Measurements from ENCODE around the gene SLC2A3. TPM values are rescaled to one million over a fixed set of nuclear protein-coding genes. Genes with fewer than 3 reads are reported as not detected.
"Not testable (repeated sequence)": the region's sequence is repeated elsewhere in the genome, so short reads cannot be mapped to it uniquely, and the experiment has no call there.

Gene SLC2A3
- total RNA-seq, 4 donors from 2014 or later, result 8.2 to 64.1 (median 48.0) TPM

DNA sequence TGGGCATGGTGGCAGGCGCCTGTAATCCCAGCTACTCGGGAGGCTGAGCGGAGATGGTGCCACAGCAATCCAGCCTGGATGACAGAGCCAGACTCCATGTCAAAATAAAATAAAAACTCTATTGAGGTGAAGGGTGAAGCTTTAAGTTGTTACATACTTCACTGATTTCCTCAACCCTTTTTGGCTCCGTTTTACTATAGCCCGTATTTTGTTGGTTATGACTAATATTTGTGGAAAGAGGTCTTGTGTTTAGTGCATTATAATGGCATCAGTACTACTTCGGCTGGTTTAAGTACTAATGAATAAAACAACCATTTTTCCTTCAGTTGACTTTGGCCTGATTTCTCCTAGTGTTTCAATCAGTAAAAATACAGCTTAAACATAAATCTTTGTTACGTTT lies 36.2 kb downstream of the SLC2A3 start:
- intact Hi-C loops (cut with DNase I; ENCODE audit: low total_unique reads), result no loop called here
- no peaks in the 10 kb centered on the region for H3K4me1 ChIP-seq
- H3K4me3 ChIP-seq, result no peak overlapping the region
- DNase-seq, result no peak
- no peak overlapping the region for H3K27ac ChIP-seq
- no peaks in the 10 kb centered on the region for H3K36me3 ChIP-seq
- TF ChIP-seq, protein P1, sequence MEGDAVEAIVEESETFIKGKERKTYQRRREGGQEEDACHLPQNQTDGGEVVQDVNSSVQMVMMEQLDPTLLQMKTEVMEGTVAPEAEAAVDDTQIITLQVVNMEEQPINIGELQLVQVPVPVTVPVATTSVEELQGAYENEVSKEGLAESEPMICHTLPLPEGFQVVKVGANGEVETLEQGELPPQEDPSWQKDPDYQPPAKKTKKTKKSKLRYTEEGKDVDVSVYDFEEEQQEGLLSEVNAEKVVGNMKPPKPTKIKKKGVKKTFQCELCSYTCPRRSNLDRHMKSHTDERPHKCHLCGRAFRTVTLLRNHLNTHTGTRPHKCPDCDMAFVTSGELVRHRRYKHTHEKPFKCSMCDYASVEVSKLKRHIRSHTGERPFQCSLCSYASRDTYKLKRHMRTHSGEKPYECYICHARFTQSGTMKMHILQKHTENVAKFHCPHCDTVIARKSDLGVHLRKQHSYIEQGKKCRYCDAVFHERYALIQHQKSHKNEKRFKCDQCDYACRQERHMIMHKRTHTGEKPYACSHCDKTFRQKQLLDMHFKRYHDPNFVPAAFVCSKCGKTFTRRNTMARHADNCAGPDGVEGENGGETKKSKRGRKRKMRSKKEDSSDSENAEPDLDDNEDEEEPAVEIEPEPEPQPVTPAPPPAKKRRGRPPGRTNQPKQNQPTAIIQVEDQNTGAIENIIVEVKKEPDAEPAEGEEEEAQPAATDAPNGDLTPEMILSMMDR (IDR thresholded peaks at IDR 0.05), result no peak
- no peak for TF ChIP-seq POLR2A (IDR thresholded peaks at IDR 0.05)
- H3K9me3 ChIP-seq, result no peaks in the 10 kb centered on the region
- H3K27me3 ChIP-seq, result no peaks in the 10 kb centered on the region

DNA sequence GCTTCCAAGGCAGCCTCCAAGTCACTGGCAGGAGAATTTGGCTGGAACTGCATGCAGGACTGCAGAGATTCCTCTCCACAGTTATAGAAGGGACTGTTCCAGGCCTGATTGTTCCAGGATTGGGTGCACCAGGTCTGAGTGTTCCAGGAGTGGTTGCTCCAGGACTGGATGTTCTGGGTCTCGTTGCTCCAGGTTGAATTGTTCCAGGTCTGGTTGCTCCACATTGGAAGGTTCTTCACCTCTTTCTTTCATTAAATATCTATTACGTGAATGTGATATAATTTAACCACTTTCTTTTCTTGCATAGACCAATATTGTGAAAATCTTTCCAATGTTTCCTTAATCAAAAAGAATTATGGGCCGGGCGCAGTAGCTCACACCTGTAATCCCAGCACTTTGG lies 39.3 kb downstream of the SLC2A3 start:
- H3K36me3 ChIP-seq; H3K4me3 ChIP-seq; H3K27me3 ChIP-seq; H3K4me1 ChIP-seq; intact Hi-C loops (cut with DNase I; ENCODE audit: low total_unique reads); H3K27ac ChIP-seq; H3K9me3 ChIP-seq; DNase-seq: not testable (repeated sequence)

DNA sequence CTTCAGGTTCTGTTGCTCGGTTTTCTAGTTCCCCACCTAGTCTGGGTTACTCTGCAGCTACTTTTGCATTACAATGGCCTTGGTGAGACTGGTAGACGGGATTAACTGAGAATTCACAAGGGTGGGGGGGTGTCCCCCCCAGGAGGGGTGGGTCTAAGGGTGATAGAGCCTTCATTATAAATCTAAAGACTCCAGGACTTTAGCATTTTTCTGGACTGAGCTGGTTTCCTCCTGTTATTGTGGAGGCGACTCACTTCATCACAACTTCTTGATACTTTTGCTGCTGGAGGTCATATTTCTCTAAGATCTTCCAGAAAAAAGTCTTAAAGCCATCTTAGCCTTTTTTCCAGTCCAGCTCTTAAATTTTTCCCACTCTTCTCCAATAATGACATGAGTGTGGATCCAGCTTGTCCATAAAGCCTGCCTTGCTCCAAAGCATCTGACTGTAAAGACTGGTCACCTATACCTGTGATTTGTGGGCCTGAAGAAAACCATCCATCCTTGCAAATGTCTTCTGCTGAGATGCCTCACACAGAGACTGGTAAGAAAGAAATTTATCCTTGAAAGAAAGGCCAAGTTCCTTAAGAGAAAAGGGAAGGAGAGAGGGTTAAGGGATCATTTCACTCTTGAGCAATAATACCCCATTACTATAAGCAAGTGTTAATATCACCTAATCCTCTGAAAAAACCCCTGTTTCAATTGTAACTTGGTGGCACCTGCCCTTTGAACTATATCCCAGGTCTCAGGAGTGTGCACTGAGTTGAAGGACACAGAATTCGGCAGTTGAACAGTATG lies 43.6 kb downstream of the SLC2A3 start:
- no peaks in the 10 kb centered on the region for H3K9me3 ChIP-seq
- intact Hi-C loops (cut with DNase I; ENCODE audit: low total_unique reads), result no loop called here
- no peaks in the 10 kb centered on the region for H3K36me3 ChIP-seq
- H3K4me1 ChIP-seq, result no peaks in the 10 kb centered on the region
- H3K4me3 ChIP-seq, result no peak overlapping the region
- TF ChIP-seq, protein P1 (IDR thresholded peaks at IDR 0.05), result no peak
- TF ChIP-seq POLR2A (IDR thresholded peaks at IDR 0.05), result no peak
- no peak overlapping the region for H3K27ac ChIP-seq
- H3K27me3 ChIP-seq, result no peaks in the 10 kb centered on the region
- DNase-seq, result no peak

DNA sequence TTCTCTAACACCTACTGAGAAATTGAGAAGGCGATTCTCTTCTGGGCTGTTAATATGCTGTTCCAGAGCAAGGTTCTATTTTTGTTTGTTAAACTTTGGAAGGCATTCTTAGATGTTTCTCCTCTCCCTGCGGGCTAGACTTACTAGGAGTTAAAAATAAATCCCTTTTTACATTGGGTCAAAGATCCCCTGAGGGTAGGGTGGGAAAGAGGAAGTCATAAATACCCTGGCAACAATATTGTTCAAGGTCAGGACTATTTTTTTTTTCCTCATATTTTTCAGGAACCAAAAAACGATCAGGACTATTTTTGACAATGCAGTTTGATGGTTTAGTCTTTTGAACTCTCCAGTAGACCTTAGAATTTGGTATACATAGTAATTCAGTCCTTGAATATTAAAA lies 51.3 kb downstream of the SLC2A3 start:
- H3K27ac ChIP-seq, result no peak overlapping the region
- no peaks in the 10 kb centered on the region for H3K9me3 ChIP-seq
- H3K36me3 ChIP-seq, result no peaks in the 10 kb centered on the region
- intact Hi-C loops (cut with DNase I; ENCODE audit: low total_unique reads), result no loop called here
- no peaks in the 10 kb centered on the region for H3K27me3 ChIP-seq
- H3K4me3 ChIP-seq, result no peak overlapping the region
- no peaks in the 10 kb centered on the region for H3K4me1 ChIP-seq
- TF ChIP-seq POLR2A (IDR thresholded peaks at IDR 0.05), result no peak
- TF ChIP-seq, protein P1 (IDR thresholded peaks at IDR 0.05), result no peak
- no peak for DNase-seq

DNA sequence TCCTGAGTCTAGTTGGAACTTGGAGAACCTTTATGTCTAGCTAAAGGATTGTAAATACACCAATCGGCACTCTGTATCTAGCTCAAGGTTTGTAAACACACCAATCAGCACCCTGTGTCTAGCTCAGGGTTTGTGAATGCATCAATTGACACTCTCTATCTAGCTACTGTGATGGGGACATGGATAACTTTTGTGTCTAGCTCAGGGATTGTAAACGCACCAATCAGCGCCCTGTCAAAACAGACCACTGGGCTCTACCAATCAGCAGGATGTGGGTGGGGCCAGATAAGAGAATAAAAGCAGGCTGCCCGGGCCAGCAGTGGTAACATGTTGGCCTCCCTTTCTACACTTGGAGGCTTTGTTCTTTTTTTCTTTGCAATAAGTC lies 54.3 kb downstream of the SLC2A3 start:
- DNase-seq; H3K4me1 ChIP-seq; H3K27ac ChIP-seq; H3K27me3 ChIP-seq; H3K9me3 ChIP-seq; H3K36me3 ChIP-seq; intact Hi-C loops (cut with DNase I; ENCODE audit: low total_unique reads); H3K4me3 ChIP-seq: not testable (repeated sequence)

DNA sequence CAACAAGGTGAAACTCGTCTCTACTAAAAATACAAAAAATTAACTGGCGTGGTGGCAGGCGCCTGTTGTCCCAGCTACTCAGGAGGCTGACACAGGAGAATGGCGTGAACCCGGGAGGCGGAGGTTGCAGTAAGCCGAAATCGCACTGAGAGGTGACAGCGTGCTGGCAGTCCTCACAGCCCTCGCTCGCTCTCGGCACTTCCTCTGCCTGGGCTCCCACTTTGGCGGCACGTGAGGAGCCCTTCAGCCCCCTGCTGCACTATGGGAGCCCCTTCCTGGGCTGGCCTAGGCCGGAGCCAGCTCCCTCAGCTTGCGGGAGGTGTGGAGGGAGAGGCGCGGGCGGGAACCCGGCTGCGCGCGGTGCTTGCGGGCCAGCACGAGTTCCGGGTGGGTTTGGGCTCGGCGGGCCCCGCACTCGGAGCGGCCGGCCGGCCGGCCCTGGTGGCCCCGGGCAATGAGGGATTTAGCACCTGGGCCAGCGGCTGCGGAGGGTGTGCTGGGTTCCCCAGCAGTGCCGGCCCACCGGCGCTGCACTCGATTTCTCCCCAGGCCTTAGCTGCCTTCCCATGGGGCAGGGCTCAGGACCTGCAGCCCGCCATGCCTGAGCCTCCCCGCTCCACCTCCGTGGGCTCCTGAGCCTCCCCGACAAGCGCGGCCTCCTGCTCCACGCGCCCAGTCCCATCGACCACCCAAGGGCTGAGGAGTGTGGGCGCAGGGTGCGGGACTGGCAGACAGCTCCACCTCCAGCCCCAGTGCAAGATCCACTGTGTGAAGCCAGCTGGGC lies 54.8 kb downstream of the SLC2A3 start:
- H3K4me1 ChIP-seq; H3K27me3 ChIP-seq; H3K27ac ChIP-seq; H3K4me3 ChIP-seq; H3K9me3 ChIP-seq; H3K36me3 ChIP-seq; DNase-seq; intact Hi-C loops (cut with DNase I; ENCODE audit: low total_unique reads): not testable (repeated sequence)
